HG03378 (cell line): ENCODE results near the gene CHADL.
"Not testable (repeated sequence)": the region's sequence is repeated elsewhere in the genome, so short reads cannot be mapped to it uniquely, and the experiment has no call there.

Experiments
- ATAC-seq: cut with Tn5 transposase; IDR thresholded peaks from one replicate; pipeline ENCODE4 v1.9.1; 2021; ENCODE audit warnings: mild to moderate bottlenecking, moderate library complexity; ENCODE audit not compliant: unreplicated experiment

Gene CHADL

DNA sequence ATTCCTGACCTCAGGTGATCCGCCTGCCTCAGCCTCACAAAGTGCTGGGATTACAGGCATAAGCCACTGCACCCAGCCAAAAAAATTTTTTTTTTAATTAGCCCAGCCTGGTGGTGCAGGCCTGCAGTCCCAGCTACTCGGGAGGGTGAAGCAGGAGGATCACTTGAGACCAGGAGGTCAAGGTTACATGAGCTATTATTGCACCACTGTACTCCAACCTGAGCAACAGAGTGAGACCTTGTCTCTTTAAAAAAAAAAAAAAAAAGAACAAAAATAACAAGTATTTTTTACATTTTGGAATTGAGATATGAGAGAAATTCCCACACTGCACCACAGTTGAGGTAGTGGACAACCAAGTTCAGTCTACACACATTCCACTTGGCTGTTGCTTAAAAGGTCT lies 49.3 kb downstream of the CHADL start:
- ATAC-seq, result no peak

DNA sequence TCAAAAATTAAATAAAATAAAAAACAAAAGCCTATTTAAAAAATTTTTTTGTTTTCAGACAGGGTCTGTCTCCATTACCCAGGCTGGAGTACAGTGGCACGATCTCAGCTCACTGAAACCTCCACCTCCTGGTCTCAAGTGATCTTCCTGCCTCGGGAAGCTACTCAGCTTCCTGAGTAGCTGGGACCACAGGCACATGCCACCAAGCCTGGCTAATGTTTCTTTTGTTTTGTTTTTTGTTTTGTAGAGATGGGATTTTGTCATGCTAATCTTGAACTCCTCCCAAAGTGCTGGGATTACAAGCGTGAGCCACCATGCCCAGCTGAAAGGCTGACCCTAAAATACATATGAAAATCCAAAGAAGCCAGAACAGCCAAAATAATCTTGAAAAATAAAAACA lies 56.1 kb downstream of the CHADL start:
- ATAC-seq, result no peak

DNA sequence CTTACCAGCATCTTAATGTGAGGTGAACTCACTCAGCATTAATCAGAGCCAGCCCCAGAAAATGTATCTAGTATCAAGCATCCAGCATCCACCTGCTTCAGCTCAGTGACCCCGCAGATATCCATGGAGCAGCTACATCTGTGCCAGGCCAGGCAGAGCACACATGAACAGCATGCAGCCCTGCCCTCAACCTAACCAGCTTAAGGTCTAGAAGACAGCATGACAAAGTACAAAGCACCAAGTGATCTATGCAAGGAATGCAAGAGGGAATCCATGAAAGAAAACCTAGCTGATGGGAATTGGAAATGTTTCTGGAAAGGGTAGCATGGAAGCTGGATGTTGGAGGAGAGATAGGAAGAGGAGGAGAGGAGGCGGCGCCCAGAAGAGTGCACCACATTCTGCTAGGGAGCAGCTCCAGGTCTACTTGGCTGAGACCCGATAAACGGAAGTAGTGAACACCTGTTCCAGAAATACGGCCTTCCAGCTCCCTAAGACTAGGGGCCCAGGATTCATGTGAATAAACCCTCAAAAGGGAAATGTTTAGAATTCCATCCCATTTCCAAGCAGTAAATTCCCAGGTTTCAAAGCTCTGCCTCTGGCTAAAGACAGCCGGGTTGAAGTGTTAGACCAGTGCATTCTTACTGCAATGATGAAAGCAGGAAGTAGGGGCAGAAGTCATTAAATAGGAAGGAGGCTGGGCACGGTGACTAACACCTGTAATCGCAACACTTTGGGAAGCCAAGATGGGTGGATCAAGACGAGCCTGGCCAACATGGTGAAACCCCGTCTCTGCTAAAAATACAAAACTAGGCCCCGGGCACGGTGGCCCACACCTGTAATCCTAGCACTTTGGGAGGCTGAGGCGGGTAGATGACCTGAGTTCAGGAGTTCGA lies 59.1 kb downstream of the CHADL start:
- no peak for ATAC-seq

DNA sequence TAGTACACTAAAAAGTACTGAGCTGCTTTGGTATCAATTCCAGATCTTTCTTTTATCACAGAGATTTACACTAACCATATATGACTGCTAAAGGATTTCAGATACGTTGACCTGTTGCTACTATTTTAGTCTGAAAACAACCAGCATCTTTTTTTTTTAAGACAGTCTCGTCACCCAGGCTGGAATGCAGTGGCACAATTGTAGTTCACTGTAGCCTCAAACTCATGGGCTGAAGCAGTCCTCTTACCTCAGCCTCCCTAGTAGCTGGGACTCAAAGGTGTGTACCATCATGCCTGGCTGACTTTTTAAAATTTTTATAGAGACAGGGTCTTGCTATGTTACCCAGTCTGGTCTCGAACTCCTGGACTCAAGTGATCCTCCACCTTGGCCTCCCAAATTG lies 59.8 kb downstream of the CHADL start:
- ATAC-seq, result no peak

DNA sequence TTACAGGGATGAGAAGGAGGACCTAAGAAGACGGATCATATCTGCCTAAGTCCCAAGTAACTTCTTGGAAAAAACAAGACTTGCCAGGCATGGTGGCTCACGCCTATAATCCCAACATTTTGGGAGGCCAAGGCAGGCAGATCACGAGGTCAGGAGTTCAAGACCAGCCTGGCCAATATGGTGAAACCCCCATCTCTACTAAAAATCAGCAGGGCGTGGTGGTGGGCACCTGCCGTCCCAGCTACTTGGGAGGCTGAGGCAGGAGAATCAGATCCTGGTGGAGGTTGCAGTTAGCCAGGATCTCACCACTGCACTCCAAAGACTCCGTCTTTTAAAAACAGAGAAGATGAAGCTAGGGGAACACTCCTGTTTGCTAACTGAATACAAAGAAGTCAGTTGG lies 60.4 kb downstream of the CHADL start:
- ATAC-seq, result not testable (repeated sequence)
